Neural cell (in vitro differentiated cells): Measurements from ENCODE around the gene EPN1. TPM values are rescaled to one million over a fixed set of nuclear protein-coding genes. Genes with fewer than 3 reads are reported as not detected.

Experiments used
- H2AFZ ChIP-seq: fragments of 200-600, 300-800 bp; sonication (generic), shearing (Covaris generic); 2 replicates; pipeline ENCODE4 v1.6.0; 2014; ENCODE audit warnings: low read depth, mild to moderate bottlenecking, antibody characterized with exemption, low read length, moderate library complexity
- H3F3A ChIP-seq: fragments of 200-600 bp; shearing (Covaris generic); 2 replicates; pipeline ENCODE4 v1.6.1; 2016; ENCODE audit warnings: mild to moderate bottlenecking, moderate library complexity, mixed read lengths, antibody characterized with exemption, low read length; ENCODE audit not compliant: insufficient read depth, poor library complexity, severe bottlenecking
- H3K27ac ChIP-seq: fragments of 200-600, 300-800 bp; sonication (generic), shearing (Covaris generic); 2 replicates; pipeline ENCODE4 v1.5.1; 2014; ENCODE audit warnings: mild to moderate bottlenecking, low read length, moderate library complexity
- H3K27me3 ChIP-seq: fragments of 300-800, 200-600 bp; sonication (generic), shearing (Covaris generic); 2 replicates; pipeline ENCODE4 v1.6.0; 2014; ENCODE audit warnings: mild to moderate bottlenecking, low read depth, low read length, moderate library complexity; ENCODE audit not compliant: insufficient read depth
- H3K36me3 ChIP-seq: fragments of 300-800, 200-600 bp; sonication (generic), shearing (Covaris generic); 2 replicates; pipeline ENCODE4 v1.5.1; 2014; ENCODE audit warnings: mild to moderate bottlenecking, antibody characterized with exemption, low read length, moderate library complexity; ENCODE audit not compliant: insufficient read depth
- H3K4me2 ChIP-seq: fragments of 300-800, 200-600 bp; sonication (generic), shearing (Covaris generic); 2 replicates; pipeline ENCODE4 v1.6.0; 2014; ENCODE audit warnings: mild to moderate bottlenecking, low read length
- H3K4me3 ChIP-seq: fragments of 300-800, 200-600 bp; sonication (generic), shearing (Covaris generic); 2 replicates; pipeline ENCODE4 v1.5.1; 2014; ENCODE audit warnings: mild to moderate bottlenecking, low read length, moderate library complexity
- H3K79me2 ChIP-seq: fragments of 200-600 bp; shearing (Covaris generic); replicated peaks from 2 replicates; pipeline ENCODE4 v1.6.0; 2014; ENCODE audit warnings: mild to moderate bottlenecking, low read length, moderate library complexity; ENCODE audit not compliant: insufficient read depth
- H3K9ac ChIP-seq: fragments of 300-800, 200-600 bp; sonication (generic), shearing (Covaris generic); 2 replicates; pipeline ENCODE4 v1.6.1; 2016; ENCODE audit warnings: mild to moderate bottlenecking, low read length, mixed read lengths
- H3K9me2 ChIP-seq: fragments of 200-600 bp; shearing (Covaris generic); 2 replicates; pipeline ENCODE4 v1.6.1; 2016; ENCODE audit warnings: mild to moderate bottlenecking, low read length, mixed read lengths; ENCODE audit not compliant: insufficient read depth
- H3K9me3 ChIP-seq: fragments of 200-600, 300-800 bp; sonication (generic), shearing (Covaris generic); 2 replicates; pipeline ENCODE4 v1.6.1; 2016; ENCODE audit warnings: mild to moderate bottlenecking, mixed run types, low read length, moderate library complexity, mixed read lengths
- H4K20me1 ChIP-seq: fragments of 200-600 bp; shearing (Covaris generic); 2 replicates; pipeline ENCODE4 v1.6.1; 2016; ENCODE audit warnings: mild to moderate bottlenecking, mixed run types; ENCODE audit not compliant: insufficient read depth
- EP300 ChIP-seq: fragments of 450-650 bp; conservative IDR thresholded peaks from 2 replicates; pipeline ENCODE4 v1.6.1; 2014; ENCODE audit warnings: antibody characterized with exemption, mild to moderate bottlenecking, moderate library complexity; ENCODE audit not compliant: poor library complexity, severe bottlenecking
- EZH2 ChIP-seq: fragments of 200-600, 300-800 bp; shearing (Covaris generic), sonication (generic); IDR thresholded peaks from 2 replicates; pipeline ENCODE4 v1.6.1; 2014; ENCODE audit warnings: antibody characterized with exemption, low read length, borderline replicate concordance, mild to moderate bottlenecking; ENCODE audit not compliant: insufficient read depth, poor library complexity, severe bottlenecking
- MXI1 ChIP-seq: fragments of 450-650 bp; conservative IDR thresholded peaks from 2 replicates; pipeline ENCODE4 v1.6.1; 2014; ENCODE audit warnings: antibody characterized with exemption, mild to moderate bottlenecking; ENCODE audit not compliant: poor library complexity, severe bottlenecking
- POLR2AphosphoS5 ChIP-seq: IDR thresholded peaks from 2 replicates; pipeline ENCODE4 v1.6.1; 2012
- RAD21 ChIP-seq: fragments of 450-650 bp; conservative IDR thresholded peaks from 2 replicates; pipeline ENCODE4 v1.6.1; 2014; ENCODE audit warnings: antibody characterized with exemption, mild to moderate bottlenecking, moderate library complexity
- SMC3 ChIP-seq: fragments of 450-650 bp; conservative IDR thresholded peaks from 2 replicates; pipeline ENCODE4 v1.6.1; 2014; ENCODE audit warnings: antibody characterized with exemption, mild to moderate bottlenecking, moderate library complexity; ENCODE audit not compliant: poor library complexity
- TAF1 ChIP-seq: IDR thresholded peaks from 2 replicates; pipeline ENCODE4 v1.6.1; 2012; ENCODE audit warnings: low read depth
- polyA plus RNA-seq: library from polyadenylated mRNA; depleted of rRNA; stranded (reverse); fragments of >200 nt; gene quantifications from 2 replicates; pipeline ENCODE4 v1.2.3, GENCODE V29; 2014
- TF ChIP-seq, protein P1 (sequence below): IDR thresholded peaks from 2 replicates; pipeline ENCODE4 v1.6.1; 2012; ENCODE audit warnings: borderline replicate concordance
- TF ChIP-seq, protein P2 (sequence below): fragments of 450-650 bp; IDR thresholded peaks from 2 replicates; pipeline ENCODE4 v1.5.1; 2014; ENCODE audit warnings: antibody characterized with exemption, mild to moderate bottlenecking, moderate library complexity; ENCODE audit not compliant: poor library complexity, severe bottlenecking

Gene EPN1
- polyA plus RNA-seq, 1 donor from 2014 or later, result 21.0 TPM

DNA sequence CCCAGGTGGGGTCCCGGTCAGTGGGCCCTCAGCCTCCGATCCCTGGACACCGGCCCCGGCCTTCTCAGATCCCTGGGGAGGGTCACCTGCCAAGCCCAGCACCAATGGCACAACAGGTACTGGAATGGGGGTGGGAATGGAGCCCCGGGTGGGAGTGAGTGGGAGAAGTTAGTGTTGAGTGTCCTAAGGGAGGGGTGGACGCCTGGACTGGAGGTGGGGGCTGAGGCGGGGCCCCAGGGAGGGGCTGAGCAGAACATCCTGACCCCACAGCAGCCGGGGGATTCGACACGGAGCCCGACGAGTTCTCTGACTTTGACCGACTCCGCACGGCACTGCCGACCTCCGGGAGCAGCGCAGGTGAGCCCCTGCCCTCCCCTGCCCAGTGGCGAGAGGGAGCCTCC is 17.7 kb downstream of the EPN1 start:
- H3K9me3 ChIP-seq, result no peaks in the 10 kb centered on the region
- H3K9me2 ChIP-seq, result no peaks in the 10 kb centered on the region
- no peaks in the 10 kb centered on the region for H3K79me2 ChIP-seq
- no peak overlapping the region for H2AFZ ChIP-seq
- H3F3A ChIP-seq, result no peaks in the 10 kb centered on the region
- no peaks in the 10 kb centered on the region for H4K20me1 ChIP-seq
- H3K4me2 ChIP-seq, result no peak overlapping the region
- no peak overlapping the region for H3K9ac ChIP-seq
- no peak overlapping the region for H3K4me3 ChIP-seq
- H3K27ac ChIP-seq, result no peak overlapping the region
- no peaks in the 10 kb centered on the region for H3K27me3 ChIP-seq
- no peaks in the 10 kb centered on the region for H3K36me3 ChIP-seq
- no peak for TF ChIP-seq TAF1
- no peak for TF ChIP-seq MXI1
- TF ChIP-seq EP300, result no peak
- TF ChIP-seq EZH2, result no peak
- no peak for TF ChIP-seq RAD21
- no peak for TF ChIP-seq SMC3
- TF ChIP-seq, protein P1, sequence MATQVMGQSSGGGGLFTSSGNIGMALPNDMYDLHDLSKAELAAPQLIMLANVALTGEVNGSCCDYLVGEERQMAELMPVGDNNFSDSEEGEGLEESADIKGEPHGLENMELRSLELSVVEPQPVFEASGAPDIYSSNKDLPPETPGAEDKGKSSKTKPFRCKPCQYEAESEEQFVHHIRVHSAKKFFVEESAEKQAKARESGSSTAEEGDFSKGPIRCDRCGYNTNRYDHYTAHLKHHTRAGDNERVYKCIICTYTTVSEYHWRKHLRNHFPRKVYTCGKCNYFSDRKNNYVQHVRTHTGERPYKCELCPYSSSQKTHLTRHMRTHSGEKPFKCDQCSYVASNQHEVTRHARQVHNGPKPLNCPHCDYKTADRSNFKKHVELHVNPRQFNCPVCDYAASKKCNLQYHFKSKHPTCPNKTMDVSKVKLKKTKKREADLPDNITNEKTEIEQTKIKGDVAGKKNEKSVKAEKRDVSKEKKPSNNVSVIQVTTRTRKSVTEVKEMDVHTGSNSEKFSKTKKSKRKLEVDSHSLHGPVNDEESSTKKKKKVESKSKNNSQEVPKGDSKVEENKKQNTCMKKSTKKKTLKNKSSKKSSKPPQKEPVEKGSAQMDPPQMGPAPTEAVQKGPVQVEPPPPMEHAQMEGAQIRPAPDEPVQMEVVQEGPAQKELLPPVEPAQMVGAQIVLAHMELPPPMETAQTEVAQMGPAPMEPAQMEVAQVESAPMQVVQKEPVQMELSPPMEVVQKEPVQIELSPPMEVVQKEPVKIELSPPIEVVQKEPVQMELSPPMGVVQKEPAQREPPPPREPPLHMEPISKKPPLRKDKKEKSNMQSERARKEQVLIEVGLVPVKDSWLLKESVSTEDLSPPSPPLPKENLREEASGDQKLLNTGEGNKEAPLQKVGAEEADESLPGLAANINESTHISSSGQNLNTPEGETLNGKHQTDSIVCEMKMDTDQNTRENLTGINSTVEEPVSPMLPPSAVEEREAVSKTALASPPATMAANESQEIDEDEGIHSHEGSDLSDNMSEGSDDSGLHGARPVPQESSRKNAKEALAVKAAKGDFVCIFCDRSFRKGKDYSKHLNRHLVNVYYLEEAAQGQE, result no peak
- TF ChIP-seq, protein P2, sequence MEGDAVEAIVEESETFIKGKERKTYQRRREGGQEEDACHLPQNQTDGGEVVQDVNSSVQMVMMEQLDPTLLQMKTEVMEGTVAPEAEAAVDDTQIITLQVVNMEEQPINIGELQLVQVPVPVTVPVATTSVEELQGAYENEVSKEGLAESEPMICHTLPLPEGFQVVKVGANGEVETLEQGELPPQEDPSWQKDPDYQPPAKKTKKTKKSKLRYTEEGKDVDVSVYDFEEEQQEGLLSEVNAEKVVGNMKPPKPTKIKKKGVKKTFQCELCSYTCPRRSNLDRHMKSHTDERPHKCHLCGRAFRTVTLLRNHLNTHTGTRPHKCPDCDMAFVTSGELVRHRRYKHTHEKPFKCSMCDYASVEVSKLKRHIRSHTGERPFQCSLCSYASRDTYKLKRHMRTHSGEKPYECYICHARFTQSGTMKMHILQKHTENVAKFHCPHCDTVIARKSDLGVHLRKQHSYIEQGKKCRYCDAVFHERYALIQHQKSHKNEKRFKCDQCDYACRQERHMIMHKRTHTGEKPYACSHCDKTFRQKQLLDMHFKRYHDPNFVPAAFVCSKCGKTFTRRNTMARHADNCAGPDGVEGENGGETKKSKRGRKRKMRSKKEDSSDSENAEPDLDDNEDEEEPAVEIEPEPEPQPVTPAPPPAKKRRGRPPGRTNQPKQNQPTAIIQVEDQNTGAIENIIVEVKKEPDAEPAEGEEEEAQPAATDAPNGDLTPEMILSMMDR, result no peak
- no peak for TF ChIP-seq POLR2AphosphoS5

DNA sequence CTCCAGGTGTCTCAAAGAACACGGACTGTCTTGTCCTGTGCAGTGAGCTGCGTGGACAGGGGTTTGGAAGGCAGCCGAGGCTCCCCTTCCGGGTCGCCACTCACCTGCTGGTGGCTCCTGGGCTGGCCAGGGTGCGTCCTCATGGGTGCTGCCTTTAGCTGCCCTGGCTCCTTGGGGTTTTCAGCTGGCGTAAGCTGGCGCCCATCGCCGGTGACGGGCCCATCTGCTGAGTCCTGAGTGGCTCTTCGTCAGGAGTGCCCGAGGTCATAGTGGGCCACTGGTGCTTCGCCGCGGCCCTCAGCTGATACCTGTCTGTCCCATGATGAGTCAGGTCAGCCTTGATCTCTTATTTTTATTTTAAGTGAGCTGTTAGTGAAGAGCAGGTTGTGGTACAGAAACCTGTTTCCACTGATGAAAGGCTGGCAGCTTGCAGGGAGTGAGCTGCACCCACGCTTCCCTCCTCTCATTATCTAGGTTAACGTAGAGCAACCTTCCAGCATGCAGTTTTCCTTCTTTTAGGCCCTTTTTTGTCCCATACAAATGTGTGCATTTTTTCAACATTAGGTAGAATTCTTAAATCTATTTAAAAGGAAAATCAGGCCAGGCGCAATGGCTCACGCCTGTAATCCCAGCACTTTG is 18.4 kb downstream of the EPN1 start:
- Histone ChIP-seq H3K27ac (no peak overlapping the region), H2AFZ (no peak overlapping the region)
- TF ChIP-seq RAD21 (no peak), MXI1 (no peak), SMC3 (no peak), POLR2AphosphoS5 (no peak), TAF1 (no peak), EZH2 (no peak), EP300 (no peak)
- TF ChIP-seq, protein P2, result no peak
- TF ChIP-seq, protein P1, result no peak

More for the DNA sequence above, 18.4 kb downstream of the EPN1 start:
- Histone ChIP-seq H3K36me3 (no peaks in the 10 kb centered on the region), H3K79me2 (no peaks in the 10 kb centered on the region), H4K20me1 (no peaks in the 10 kb centered on the region), H3K9ac (no peak overlapping the region), H3K27me3 (no peaks in the 10 kb centered on the region), H3K9me3 (no peaks in the 10 kb centered on the region), H3K4me3 (no peak overlapping the region), H3K4me2 (no peak overlapping the region), H3K9me2 (no peaks in the 10 kb centered on the region), H3F3A (no peaks in the 10 kb centered on the region)
